Measurements from ENCODE around the gene CUL3.

DNA sequence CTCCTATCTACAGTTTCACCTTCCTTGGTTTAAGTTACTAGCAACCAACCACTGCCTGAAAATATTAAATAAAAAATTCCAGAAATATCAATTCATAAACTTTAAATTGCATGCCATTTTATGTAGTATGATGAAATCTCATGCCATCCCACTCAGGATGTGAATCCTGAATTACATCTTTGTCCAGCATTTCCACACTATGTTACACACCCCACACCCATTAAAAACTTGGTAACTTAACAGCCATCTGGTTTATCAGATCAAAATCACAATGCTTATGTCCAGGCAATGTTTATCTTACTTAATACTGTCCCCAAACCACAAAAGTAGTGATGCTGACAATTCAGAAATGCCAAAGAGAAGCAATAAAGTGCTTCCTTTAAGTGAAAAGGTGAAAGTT lies 21.6 kb downstream of the CUL3 start:
- TF ChIP-seq, protein P1, sequence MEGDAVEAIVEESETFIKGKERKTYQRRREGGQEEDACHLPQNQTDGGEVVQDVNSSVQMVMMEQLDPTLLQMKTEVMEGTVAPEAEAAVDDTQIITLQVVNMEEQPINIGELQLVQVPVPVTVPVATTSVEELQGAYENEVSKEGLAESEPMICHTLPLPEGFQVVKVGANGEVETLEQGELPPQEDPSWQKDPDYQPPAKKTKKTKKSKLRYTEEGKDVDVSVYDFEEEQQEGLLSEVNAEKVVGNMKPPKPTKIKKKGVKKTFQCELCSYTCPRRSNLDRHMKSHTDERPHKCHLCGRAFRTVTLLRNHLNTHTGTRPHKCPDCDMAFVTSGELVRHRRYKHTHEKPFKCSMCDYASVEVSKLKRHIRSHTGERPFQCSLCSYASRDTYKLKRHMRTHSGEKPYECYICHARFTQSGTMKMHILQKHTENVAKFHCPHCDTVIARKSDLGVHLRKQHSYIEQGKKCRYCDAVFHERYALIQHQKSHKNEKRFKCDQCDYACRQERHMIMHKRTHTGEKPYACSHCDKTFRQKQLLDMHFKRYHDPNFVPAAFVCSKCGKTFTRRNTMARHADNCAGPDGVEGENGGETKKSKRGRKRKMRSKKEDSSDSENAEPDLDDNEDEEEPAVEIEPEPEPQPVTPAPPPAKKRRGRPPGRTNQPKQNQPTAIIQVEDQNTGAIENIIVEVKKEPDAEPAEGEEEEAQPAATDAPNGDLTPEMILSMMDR (IDR thresholded peaks at IDR 0.05; ENCODE audit: control extremely low read depth in 1 of 3, insufficient read depth in 1 of 3, low read depth in 1 of 3, low read length in 3 of 3), result no peak
- TF ChIP-seq YY1 (IDR thresholded peaks at IDR 0.05; ENCODE audit: low read depth, low read length), result no peak
- TF ChIP-seq TBP (IDR thresholded peaks at IDR 0.05; ENCODE audit: low read depth, low read length), result no peak
- no peak for TF ChIP-seq TEAD4 (IDR thresholded peaks at IDR 0.05; ENCODE audit: low read depth, low read length)
- no peak for TF ChIP-seq EZH2 (IDR thresholded peaks at IDR 0.05; ENCODE audit: low read depth, low read length, severe bottlenecking)
- TF ChIP-seq KDM1A (IDR thresholded peaks at IDR 0.05; ENCODE audit: borderline replicate concordance, low read length), result no peak

All from H1 (cell line).